NOMO-1 (cell line): Measurements from ENCODE around the gene KIF2B.
"Not testable (repeated sequence)": the region's sequence is repeated elsewhere in the genome, so short reads cannot be mapped to it uniquely, and the experiment has no call there.

Experiments
- DNase-seq, 2 experiments: peaks; one replicate each; lab custom pipeline; 2025; ENCODE audit not compliant: unreplicated experiment in 2 of 2; lab: John Stamatoyannopoulos, UW

The KIF2B gene

GRCh38 chr17:53822764-53823163, at the start of gene KIF2B:
Gene KIF2B (plus strand): TSS chr17:53822927. CDS start chr17:53823034, 107 bp downstream.
- no peak for DNase-seq

GRCh38 chr17:53780320-53780719, 42.4 kb upstream of the KIF2B start:
- no peak for DNase-seq

DNA sequence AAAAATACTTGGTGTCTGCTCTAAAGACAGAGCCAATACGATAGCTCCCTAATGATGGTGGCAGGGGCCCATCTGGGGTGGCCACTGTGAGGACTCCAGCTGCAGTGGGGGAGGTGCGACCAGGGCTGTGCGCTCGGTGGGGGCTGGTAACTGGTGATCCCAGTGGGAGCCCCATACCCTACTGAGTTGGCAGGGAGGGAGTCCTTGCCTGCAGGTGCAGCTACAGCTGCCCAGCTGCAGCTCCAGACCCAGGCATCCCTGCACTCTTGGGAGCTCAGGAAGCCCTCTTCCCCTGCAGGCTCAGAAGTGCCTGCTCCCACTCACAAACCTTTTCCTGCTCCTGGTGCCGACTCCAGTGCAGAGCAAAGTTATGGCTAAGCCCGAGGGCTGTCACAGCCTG, 31.2 kb upstream of the KIF2B start:
- no peak for DNase-seq

DNA sequence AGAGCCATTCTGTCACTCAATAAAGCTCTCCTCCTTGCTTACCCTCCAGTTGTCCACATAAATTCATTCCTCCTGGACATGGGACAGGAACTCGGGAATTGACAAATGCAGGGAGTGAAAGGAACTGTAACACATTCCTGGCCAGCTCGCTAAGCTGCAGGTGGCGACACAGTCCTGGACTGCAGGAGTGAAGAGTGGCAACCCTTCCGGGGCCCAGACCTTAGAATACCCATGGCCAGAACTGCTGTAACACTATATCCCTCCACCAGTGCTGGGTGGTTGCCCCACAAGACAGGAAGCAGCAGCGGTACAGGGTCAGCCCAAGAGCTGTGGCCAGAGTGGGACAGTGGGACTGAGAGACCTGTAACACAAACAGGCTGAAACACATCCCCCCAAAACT, 30.3 kb upstream of the KIF2B start:
- no peak for DNase-seq

GRCh38 chr17:53792997-53793396, 29.7 kb upstream of the KIF2B start:
- no peak for DNase-seq

DNA sequence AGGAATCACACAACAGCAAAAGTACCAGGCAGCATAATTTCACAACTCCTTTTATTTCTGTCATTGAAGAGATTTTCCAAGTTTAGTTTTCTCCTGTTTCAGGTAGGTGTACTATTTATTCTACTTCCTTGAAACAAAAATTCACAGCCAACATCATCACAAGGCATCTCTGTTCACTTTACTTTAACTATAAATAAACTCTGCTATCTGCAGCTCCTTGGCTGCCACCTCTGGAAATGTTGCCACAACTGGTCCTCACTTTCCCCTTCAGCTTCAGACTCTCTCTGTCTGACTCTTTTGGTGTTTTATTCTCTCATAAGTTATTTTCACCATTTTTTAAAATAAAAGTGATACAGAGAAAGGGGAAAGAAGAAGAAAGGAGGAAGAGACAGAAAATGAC, 27.9 kb upstream of the KIF2B start:
- no peak for DNase-seq

- no peak for DNase-seq
Observed at GRCh38 chr17:53796642-53797041, 26.1 kb upstream of the KIF2B start.

- DNase-seq = no peak
Observed at GRCh38 chr17:53797501-53797900, 25.2 kb upstream of the KIF2B start.

DNA sequence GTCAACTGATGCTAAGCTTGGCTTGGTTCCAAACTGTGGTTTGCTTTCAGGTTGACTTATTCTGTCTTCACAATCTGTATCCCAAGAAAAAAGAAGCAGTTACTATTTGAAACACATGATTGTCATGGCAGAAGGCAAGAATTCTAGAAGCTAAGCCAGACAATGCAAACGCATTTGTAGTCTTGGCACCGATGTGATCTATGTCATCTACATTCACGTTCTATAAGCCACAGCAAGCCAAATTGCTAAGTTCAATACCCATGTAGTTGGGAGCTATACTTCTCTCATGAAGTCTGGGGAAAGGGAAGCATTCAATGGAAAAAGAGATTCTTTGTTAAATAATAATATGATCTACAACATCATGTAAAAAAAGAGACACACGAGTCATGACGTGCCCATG, 18.3 kb upstream of the KIF2B start:
- DNase-seq = no peak

GRCh38 chr17:53806473-53806872, 16.3 kb upstream of the KIF2B start:
- no peak for DNase-seq

DNA sequence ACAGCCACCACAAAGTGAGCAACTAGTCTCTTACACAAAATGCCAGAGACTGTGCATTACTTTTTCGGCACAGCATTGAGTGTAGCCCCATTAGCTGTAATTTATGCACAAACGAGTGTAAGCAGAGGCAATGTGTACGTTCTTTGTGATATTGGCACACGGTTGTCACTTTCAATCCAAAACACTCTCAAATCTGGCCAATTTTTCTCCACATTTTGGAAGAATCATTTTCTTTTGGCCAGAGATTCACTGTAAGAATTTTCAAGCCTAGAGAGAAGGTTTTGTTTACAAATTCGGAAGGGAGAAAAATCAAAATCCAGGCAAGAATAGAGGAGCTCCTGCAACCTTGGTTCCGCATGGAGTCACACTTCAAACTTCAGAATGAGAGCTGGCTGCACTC, 15.4 kb upstream of the KIF2B start:
- no peak for DNase-seq

DNA sequence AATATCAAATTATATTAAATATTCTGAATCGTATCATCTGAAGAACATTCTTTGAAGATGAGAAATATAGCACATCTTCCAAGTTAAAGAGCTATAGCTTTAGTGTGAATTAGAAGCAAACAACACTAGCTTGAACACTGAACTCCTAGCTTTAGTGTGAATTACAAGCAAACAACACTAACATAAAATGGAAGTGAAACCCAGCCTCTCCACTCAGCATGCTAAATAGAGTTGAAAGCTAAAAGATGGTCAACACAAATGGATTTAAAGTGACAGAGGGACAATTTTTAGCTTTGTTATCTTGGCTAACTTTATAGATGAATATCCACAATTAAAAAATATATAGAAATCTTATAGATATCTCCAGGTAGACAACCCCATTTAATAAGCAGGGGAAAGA, 4.5 kb upstream of the KIF2B start:
- DNase-seq = no peak

DNA sequence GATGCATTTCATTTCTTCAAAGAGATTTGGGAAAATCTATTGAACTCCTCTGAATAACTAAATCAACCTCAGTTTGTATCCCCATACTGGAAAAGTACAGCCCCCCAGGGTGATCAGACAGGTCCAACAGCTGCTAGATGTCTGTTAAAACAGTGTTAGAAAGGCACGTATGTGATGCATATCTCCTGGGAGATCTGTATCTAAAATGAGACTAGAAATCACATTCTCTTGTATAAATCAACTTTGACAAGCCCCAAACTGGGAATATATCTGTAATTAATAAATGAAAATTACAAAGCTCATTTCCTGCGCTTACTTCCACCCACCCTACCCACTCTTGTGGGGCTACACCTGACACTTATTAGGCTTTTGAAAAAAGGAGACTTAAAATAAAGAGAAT, 3.8 kb upstream of the KIF2B start:
- DNase-seq = no peak

DNA sequence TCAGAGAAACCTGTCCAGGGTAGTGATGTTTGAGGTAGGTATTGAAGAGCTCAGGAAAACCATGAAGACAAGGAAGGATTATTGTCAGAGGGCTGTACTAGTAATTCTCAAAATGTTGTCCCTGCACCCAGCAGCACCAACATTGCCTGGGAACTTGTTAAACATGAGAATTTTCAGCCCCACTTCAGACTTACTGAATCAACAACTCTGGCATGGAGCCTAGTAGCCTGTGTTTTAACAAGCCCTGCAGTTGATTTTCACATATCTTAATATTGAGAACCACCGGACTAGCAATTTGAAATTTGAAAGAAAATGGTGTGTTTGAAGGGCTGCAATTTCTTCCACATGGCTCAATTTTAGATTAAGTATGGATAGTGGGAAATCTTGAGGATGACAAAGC, 2.8 kb upstream of the KIF2B start:
- no peak for DNase-seq

DNA sequence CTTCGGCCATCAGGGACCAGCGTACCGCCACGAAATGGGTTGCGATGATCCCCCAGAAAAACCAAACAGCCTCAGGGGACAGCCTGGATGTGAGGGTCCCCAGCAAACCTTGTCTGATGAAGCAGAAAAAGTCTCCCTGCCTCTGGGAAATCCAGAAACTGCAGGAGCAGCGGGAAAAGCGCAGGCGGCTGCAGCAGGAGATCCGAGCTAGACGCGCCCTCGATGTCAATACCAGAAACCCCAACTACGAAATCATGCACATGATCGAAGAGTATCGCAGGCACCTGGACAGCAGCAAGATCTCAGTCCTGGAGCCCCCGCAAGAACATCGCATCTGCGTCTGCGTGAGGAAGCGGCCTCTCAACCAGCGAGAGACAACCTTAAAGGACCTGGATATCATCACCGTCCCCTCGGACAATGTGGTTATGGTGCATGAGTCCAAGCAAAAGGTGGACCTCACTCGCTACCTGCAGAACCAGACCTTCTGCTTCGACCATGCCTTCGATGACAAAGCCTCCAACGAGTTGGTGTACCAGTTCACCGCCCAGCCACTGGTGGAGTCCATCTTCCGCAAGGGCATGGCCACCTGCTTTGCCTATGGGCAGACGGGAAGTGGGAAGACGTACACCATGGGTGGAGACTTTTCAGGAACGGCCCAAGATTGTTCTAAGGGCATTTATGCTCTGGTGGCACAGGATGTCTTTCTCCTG, 769 bp downstream of the KIF2B start:
- DNase-seq = no peak

DNA sequence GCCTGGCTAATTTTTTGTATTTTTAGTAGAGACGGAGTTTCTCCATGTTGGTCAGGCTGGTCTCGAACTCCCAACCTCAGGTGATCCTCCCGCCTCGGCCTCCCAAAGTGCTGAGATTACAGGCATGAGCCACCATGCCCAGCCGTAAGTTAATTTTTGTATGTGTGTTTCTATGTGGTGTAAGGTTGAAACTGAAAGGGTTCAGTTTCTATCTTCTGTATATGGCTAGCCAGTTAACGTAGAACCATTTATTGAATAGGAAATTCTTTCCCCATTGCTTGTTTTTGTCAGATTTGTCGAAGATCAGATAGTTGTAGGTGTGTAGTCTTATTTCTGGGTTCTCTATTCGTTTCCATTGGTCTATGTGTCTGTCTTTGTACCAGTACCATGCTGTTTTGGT, 12.0 kb downstream of the KIF2B start:
- not testable (repeated sequence) for DNase-seq

DNA sequence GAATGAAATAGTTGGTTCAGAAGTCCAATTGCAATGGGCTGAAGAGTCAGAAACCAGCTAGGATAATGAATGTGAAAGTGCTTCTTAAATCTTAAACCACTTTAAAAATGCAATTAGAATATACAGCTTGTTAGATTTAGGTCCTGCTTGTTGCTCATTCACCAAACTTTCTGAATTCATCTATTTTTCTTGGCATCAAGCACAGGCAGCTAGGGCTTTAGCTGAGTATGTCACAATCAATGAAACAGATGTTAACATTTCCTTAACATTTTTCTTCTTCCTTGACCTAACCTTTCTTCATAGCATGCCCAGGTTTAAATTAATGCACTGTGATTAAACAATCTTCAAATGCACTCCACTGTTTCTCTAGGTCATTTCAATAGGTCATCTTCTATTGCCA, 14.4 kb downstream of the KIF2B start:
- no peak for DNase-seq

GRCh38 chr17:53844491-53845107, 21.9 kb downstream of the KIF2B start:
- no peak for DNase-seq

DNA sequence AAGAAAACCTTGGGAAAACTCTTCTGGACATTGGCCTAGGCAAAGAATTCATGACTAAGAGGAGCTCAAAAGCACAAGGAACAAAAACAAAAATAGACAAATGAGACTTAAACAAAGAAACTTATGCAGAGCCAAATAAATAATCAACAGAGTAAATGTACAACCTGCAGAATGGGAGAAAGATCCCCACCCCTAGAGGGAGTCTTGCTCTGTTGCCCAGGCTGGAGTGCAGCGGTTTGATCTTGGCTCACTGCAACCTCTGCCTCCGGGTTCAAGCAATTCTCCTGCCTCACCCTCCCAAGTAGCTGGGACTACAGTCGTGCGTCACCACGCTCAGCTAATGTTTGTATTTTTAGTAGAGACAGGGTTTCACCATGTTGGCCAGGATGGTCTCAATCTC, 48.4 kb downstream of the KIF2B start:
- DNase-seq = not testable (repeated sequence)
